ENCODE measurements around the gene CMC1. TPM values are rescaled to one million over a fixed set of nuclear protein-coding genes. Genes with fewer than 3 reads are reported as not detected.

CMC1 gene
- total and polyA plus RNA-seq, 9 of the 15 experiments (the other 6 are each of a cell fraction or from before 2014, with no cell fraction given): 15.9 to 74.6 (median 48.9) TPM

- TF ChIP-seq RREB1 (CRISPR knock-in tag; IDR thresholded peaks at IDR 0.05) (no peak), SP1 (CRISPR knock-in tag; IDR thresholded peaks at IDR 0.05) (peak; percentile 96), CBFA2T3 (IDR thresholded peaks at IDR 0.05) (0 out of 2 replicates have a peak, but pooled peaks have one; percentile 2), GTF2B (IDR thresholded peaks at IDR 0.05; ENCODE audit: extremely low read depth, insufficient read length) (no peak), CBX1 (IDR thresholded peaks at IDR 0.05; ENCODE audit: low read depth) (peak; percentile 83), NEUROD1 (IDR thresholded peaks at IDR 0.05; ENCODE audit: borderline replicate concordance, low read depth, low read length, partially characterized antibody) (peak; percentile 22), ZNF133 (CRISPR knock-in tag; IDR thresholded peaks at IDR 0.05) (no peak), SMARCA5 (IDR thresholded peaks at IDR 0.05) (no peak), HES1 (IDR thresholded peaks at IDR 0.05; ENCODE audit: low read depth) (no peak), SFPQ (IDR thresholded peaks at IDR 0.05; ENCODE audit: low read depth, low read length) (no peak), KDM1A (IDR thresholded peaks at IDR 0.05) (no peak), FOXK2 (conservative IDR thresholded peaks at IDR 0.05 in 1 of 2, IDR thresholded peaks at IDR 0.05 in 1 of 2; ENCODE audit: low read depth in 2 of 2) (peak; percentile 13 to 36; a peak in 3 of 4 replicates), PRDM10 (IDR thresholded peaks at IDR 0.05; ENCODE audit: partially characterized antibody) (no peak)
These were observed 107.4 kb downstream of the CMC1 start, which contains the start of the genes AZI2 and ZCWPW2 (continued) for GRCh38 chr3:28348629-28349468.
